Endothelial cell (in vitro differentiated cells): ENCODE measurements around the gene SDSL. TPM values are rescaled to one million over a fixed set of nuclear protein-coding genes. Genes with fewer than 3 reads are reported as not detected.

Experiments
- DNase-seq: peaks from one replicate; pipeline ENCODE4 v3.0.0; 2021; ENCODE audit warnings: low spot score
- H3K27ac Mint-ChIP-seq: one replicate; pipeline ENCODE4 v1.8.0; 2021; ENCODE audit warnings: mixed read lengths, inconsistent platforms; ENCODE audit not compliant: unreplicated experiment
- H3K27me3 Mint-ChIP-seq: one replicate; pipeline ENCODE4 v1.8.0; 2021; ENCODE audit warnings: mild to moderate bottlenecking, moderate library complexity, mixed read lengths, inconsistent platforms; ENCODE audit not compliant: unreplicated experiment
- H3K36me3 Mint-ChIP-seq: one replicate; pipeline ENCODE4 v1.8.0; 2021; ENCODE audit warnings: mild to moderate bottlenecking, low read depth, mixed read lengths, inconsistent platforms; ENCODE audit not compliant: unreplicated experiment
- H3K4me1 Mint-ChIP-seq: one replicate; pipeline ENCODE4 v1.8.0; 2021; ENCODE audit warnings: mild to moderate bottlenecking, mixed read lengths, inconsistent platforms; ENCODE audit not compliant: unreplicated experiment
- H3K4me3 Mint-ChIP-seq: one replicate; pipeline ENCODE4 v1.8.0; 2021; ENCODE audit warnings: mild to moderate bottlenecking, mixed read lengths, inconsistent platforms; ENCODE audit not compliant: unreplicated experiment
- H3K9me3 Mint-ChIP-seq: one replicate; pipeline ENCODE4 v1.8.0; 2021; ENCODE audit warnings: mixed read lengths, inconsistent platforms; ENCODE audit not compliant: unreplicated experiment
- CTCF ChIP-seq: fragments of 200-600 bp; sonication (generic); IDR thresholded peaks from one replicate; pipeline ENCODE4 v1.5.0; 2021; ENCODE audit warnings: antibody characterized with exemption; ENCODE audit not compliant: unreplicated experiment
- total RNA-seq: library from RNA; stranded (reverse); fragmentation: NEBNext Ultra II Directional; extraction: Animal tissue kit (Norgen Biotek cat#: 25700); gene quantifications from one replicate; pipeline ENCODE4 v1.2.1, GENCODE V29; 2021; ENCODE audit not compliant: unreplicated experiment

Gene SDSL
- total RNA-seq, 1 donor from 2014 or later: 1.3 TPM

GRCh38 chr12:113396200-113396599 is 26.0 kb upstream of the SDSL start:
- Mint-ChIP-seq H3K9me3 (no peaks in the 10 kb centered on the region), H3K4me3 (no peak overlapping the region), H3K36me3 (no peaks in the 10 kb centered on the region), H3K27me3 (peaks cover 3% of the 10 kb centered on the region), H3K4me1 (no peaks in the 10 kb centered on the region), H3K27ac (no peak overlapping the region)
- no peak for TF ChIP-seq CTCF
- DNase-seq: no peak

- H3K9me3 Mint-ChIP-seq: no peaks in the 10 kb centered on the region
- H3K36me3 Mint-ChIP-seq: no peaks in the 10 kb centered on the region
- no peaks in the 10 kb centered on the region for H3K4me1 Mint-ChIP-seq
- peaks cover 3% of the 10 kb centered on the region for H3K27me3 Mint-ChIP-seq
- DNase-seq: no peak
- H3K27ac Mint-ChIP-seq: no peak overlapping the region
- H3K4me3 Mint-ChIP-seq: no peak overlapping the region
- no peak for TF ChIP-seq CTCF
Measured at GRCh38 chr12:113396828-113397496, 25.2 kb upstream of the SDSL start.

- Mint-ChIP-seq H3K4me1 (no peaks in the 10 kb centered on the region), H3K27me3 (peaks cover 3% of the 10 kb centered on the region), H3K4me3 (no peak overlapping the region), H3K9me3 (no peaks in the 10 kb centered on the region), H3K36me3 (no peaks in the 10 kb centered on the region), H3K27ac (no peak overlapping the region)
- DNase-seq: no peak
- no peak for TF ChIP-seq CTCF
Measured at GRCh38 chr12:113397497-113398197, 24.5 kb upstream of the SDSL start.

- no peak for TF ChIP-seq CTCF
- Mint-ChIP-seq H3K4me1 (no peaks in the 10 kb centered on the region), H3K27ac (no peak overlapping the region), H3K36me3 (no peaks in the 10 kb centered on the region), H3K4me3 (no peak overlapping the region), H3K9me3 (no peaks in the 10 kb centered on the region), H3K27me3 (peaks cover 2% of the 10 kb centered on the region)
- DNase-seq: no peak
Measured at GRCh38 chr12:113398346-113399290, 23.6 kb upstream of the SDSL start.
